HEK293T (cell line): ENCODE results near the gene MEF2A.

Experiments
- ARNT ChIP-seq: fragments of 450-650 bp; IDR thresholded peaks from 2 replicates; pipeline ENCODE4 v1.6.1; 2017; ENCODE audit warnings: mild to moderate bottlenecking
- BHLHE40 ChIP-seq: fragments of 450-650 bp; IDR thresholded peaks from 2 replicates; pipeline ENCODE4 v1.6.1; 2016; ENCODE audit warnings: mild to moderate bottlenecking, moderate library complexity, borderline replicate concordance
- CTBP1 ChIP-seq: fragments of 450-650 bp; IDR thresholded peaks from 2 replicates; pipeline ENCODE4 v1.6.1; 2016; ENCODE audit warnings: borderline replicate concordance
- ELF4 ChIP-seq: fragments of 450-650 bp; IDR thresholded peaks from 2 replicates; pipeline ENCODE4 v1.6.1; 2017; ENCODE audit warnings: antibody characterized with exemption
- FOXA1 ChIP-seq: fragments of 450-650 bp; IDR thresholded peaks from 2 replicates; pipeline ENCODE4 v1.6.1; 2016; ENCODE audit warnings: mild to moderate bottlenecking
- FOXK2 ChIP-seq: fragments of 450-650 bp; IDR thresholded peaks from 2 replicates; pipeline ENCODE4 v1.6.1; 2016; ENCODE audit warnings: mild to moderate bottlenecking
- FOXM1 ChIP-seq: fragments of 450-650 bp; IDR thresholded peaks from 2 replicates; pipeline ENCODE4 v1.6.1; 2017; ENCODE audit warnings: mild to moderate bottlenecking, borderline replicate concordance
- HDGF ChIP-seq: fragments of 450-650 bp; IDR thresholded peaks from 2 replicates; pipeline ENCODE4 v1.6.1; 2017; ENCODE audit warnings: antibody characterized with exemption, borderline replicate concordance
- L3MBTL2 ChIP-seq: fragments of 450-650 bp; conservative IDR thresholded peaks from 2 replicates; pipeline ENCODE4 v1.6.1; 2016; ENCODE audit warnings: mild to moderate bottlenecking
- NFRKB ChIP-seq: fragments of 450-650 bp; IDR thresholded peaks from 2 replicates; pipeline ENCODE4 v1.6.1; 2016; ENCODE audit warnings: mild to moderate bottlenecking, moderate library complexity
- SP1 ChIP-seq: fragments of 450-650 bp; IDR thresholded peaks from 2 replicates; pipeline ENCODE4 v1.6.1; 2017
- SUZ12 ChIP-seq: fragments of 450-650 bp; IDR thresholded peaks from 2 replicates; pipeline ENCODE4 v1.6.1; 2016; ENCODE audit warnings: mild to moderate bottlenecking
- TARDBP ChIP-seq: fragments of 450-650 bp; IDR thresholded peaks from 2 replicates; pipeline ENCODE4 v1.6.1; 2016
- ZNF384 ChIP-seq: fragments of 450-650 bp; IDR thresholded peaks from 2 replicates; pipeline ENCODE4 v1.6.1; 2016

- TF ChIP-seq BHLHE40 (no peak), FOXA1 (no peak), ELF4 (no peak), L3MBTL2 (no peak), SP1 (no peak), CTBP1 (no peak), NFRKB (no peak), FOXM1 (no peak), TARDBP (no peak), SUZ12 (no peak), ZNF384 (no peak), FOXK2 (no peak), ARNT (no peak), HDGF (no peak)
Measured at GRCh38 chr15:99571299-99571698, 5.5 kb downstream of the MEF2A start.
